HG03442 (cell line): ENCODE data around the gene THAP6.
A peak's percentile ranks its signal among the peaks of the same experiment; 100 is the strongest.
"Not testable (repeated sequence)": the region's sequence is repeated elsewhere in the genome, so short reads cannot be mapped to it uniquely, and the experiment has no call there.

Source experiments
- ATAC-seq: cut with Tn5 transposase; IDR thresholded peaks from one replicate; pipeline ENCODE4 v1.9.1; 2021; ENCODE audit warnings: mild to moderate bottlenecking, moderate library complexity; ENCODE audit not compliant: unreplicated experiment

THAP6 gene, protein sequence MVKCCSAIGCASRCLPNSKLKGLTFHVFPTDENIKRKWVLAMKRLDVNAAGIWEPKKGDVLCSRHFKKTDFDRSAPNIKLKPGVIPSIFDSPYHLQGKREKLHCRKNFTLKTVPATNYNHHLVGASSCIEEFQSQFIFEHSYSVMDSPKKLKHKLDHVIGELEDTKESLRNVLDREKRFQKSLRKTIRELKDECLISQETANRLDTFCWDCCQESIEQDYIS

GRCh38 chr4:75514131-75514948 is at the start of gene THAP6, which contains the start of gene RCHY1:
TSS of gene THAP6 (plus strand) at chr4:75514473. CDS start at chr4:75515453, 980 bp downstream.
TSS of gene RCHY1 (minus strand) at chr4:75514403. CDS start at chr4:75514286, 117 bp downstream.
- peak; percentile 92 for ATAC-seq

- no peak for ATAC-seq
Observed at GRCh38 chr4:75469896-75470295, 44.4 kb upstream of the THAP6 start.

DNA sequence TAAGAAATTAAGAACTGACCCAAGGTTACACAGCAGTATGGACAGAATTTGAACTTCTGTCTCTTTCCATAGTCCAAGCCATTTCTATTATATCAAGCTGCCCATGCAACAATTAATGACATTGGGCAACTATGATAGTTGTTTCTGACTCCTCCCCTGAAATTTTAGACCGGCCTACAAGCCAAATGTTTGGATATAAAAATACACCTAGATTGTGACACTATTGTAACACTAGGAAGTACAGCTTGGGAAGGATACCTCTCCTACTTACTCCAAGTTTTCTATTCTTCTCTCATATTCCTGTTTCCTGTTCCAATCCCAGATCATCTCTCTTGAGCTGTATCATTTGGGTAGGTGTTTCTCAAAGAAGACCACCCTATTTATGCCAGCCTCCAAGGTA is 43.5 kb upstream of the THAP6 start:
- ATAC-seq = no peak

GRCh38 chr4:75477201-75477600 is 37.1 kb upstream of the THAP6 start:
- ATAC-seq = no peak

- ATAC-seq = no peak
Observed at GRCh38 chr4:75484190-75484589, 30.1 kb upstream of the THAP6 start.

GRCh38 chr4:75490155-75490554 is 24.1 kb upstream of the THAP6 start:
- ATAC-seq = no peak

DNA sequence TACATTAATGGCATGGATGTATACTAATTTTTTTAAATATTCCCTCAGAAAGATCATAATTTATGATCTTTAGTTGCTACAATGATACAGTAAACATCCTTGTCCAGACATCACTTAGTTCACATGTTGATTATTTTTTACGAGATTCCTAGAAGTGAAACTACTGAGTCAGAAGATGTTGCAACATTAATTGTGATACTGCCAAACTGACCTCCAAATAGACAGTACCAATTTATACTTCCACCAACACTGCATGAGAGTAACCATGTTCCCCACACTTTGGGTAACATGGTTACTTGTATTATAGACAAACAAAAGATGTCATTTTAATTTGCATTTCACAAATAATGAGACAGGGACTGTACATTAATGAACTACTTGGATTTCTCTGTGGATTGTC is 19.7 kb upstream of the THAP6 start:
- no peak for ATAC-seq

DNA sequence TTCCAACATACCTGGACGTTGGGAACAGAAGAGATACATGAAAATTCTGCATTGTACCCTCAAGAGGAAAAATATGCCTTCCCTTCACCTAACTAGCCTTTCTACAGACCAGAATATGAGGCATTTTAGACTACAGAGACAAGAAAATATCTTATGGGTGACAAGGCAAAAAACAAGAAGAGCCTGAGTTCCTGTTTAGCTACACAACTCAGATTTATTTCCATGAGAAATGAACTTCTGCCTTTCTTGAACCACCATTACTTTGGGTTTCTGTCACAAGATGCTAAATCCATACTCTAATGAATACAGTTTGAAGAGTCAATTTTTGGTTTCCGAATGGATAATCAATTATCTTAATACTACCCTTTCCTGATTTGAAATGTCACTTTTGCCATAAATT is 18.8 kb upstream of the THAP6 start:
- no peak for ATAC-seq

DNA sequence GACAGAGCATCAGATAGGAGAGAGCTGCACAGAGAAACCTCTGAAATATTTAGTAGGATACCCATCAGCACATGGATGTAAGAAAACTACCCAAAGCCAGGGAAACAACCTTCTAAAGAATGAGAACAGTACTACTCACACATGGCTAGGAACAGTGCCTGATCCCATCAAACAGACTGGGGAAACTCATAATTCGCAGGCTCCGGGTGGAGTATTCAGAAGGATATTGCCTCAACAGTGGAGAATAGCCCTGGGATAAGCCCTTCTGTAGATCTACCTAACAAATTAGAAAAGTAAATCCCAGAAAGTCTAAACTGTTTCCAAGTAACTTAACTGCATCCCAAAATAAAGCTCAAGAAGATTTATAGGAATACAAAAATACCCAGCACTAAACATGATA is 17.9 kb upstream of the THAP6 start:
- ATAC-seq = no peak

- no peak for ATAC-seq
Observed at GRCh38 chr4:75497133-75497532, 17.1 kb upstream of the THAP6 start.

DNA sequence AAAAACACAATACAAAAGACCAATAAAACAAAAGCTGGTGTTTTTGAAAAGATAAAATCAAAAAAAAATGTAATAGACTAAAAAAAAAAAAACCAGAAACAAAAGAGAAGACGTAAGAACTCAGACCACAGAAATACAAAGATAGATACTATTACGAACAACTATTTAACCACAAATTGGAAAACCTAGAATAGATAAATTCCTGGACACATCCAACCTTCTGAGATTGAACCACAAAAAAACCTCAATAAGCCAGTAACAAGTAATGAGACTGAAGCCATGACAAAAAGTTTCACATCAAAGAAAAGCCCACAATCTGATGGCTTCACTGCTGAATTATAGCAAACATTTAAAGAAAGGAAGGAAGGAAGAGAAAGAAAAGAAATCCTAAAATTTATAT is 16.2 kb upstream of the THAP6 start:
- no peak for ATAC-seq

DNA sequence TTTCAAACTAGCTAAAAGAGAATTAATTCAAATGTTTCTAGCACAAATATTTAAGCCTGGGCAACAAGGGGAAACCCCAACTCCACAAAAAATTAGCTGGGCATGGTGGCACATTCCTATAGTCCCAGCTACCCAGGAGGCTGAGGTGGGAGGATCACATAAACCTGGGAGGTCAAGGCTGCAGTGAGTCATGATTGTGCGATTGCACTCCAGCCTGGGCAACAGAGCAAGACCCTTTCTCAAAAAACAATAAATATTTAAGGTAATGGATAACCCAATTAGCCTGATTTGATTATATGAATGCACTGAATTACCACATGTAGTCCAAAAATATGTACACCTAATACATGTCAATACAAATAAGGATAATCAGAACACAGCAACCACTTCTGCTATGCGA is 14.4 kb upstream of the THAP6 start:
- no peak for ATAC-seq

GRCh38 chr4:75502671-75503070 is 11.6 kb upstream of the THAP6 start:
- no peak for ATAC-seq

DNA sequence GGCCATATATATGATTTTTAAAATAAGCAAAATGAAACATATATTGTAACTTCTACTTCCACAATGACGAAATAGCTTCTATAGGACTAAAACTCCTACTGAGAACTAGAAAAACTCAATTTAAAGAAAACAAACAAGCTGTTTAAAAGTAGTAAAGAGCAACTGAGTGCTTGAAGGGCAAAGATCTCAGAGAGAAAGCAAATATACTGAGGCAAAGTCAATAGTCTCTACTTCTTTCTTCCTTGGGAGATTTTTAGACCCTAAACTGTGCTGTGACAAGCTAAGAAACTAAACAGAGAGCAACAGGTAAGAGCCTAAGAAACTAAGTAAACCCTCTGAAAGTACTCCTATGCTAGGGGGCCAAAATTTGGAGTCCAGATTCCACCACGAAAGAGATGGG is 8.6 kb upstream of the THAP6 start:
- no peak for ATAC-seq

DNA sequence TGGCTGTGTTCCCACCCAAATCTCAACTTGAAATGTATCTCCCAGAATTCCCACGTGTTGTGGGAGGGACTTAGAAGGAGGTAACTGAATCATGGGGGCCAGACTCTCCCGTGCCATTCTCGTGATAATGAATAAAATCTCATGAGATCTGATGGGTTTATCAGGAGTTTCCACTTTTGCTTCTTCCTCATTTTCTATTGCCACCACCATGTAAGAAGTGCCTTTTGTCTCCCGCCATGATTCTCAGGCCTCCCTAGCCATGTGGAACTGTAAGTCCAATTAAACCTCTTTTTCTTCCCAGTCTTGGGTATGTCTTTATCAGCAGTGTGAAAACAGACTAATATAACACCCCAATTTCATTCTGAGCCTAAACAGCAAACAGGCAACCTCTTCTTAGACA is 4.7 kb upstream of the THAP6 start:
- ATAC-seq = not testable (repeated sequence)

- ATAC-seq = no peak
Observed at GRCh38 chr4:75511841-75512240, 2.4 kb upstream of the THAP6 start.

DNA sequence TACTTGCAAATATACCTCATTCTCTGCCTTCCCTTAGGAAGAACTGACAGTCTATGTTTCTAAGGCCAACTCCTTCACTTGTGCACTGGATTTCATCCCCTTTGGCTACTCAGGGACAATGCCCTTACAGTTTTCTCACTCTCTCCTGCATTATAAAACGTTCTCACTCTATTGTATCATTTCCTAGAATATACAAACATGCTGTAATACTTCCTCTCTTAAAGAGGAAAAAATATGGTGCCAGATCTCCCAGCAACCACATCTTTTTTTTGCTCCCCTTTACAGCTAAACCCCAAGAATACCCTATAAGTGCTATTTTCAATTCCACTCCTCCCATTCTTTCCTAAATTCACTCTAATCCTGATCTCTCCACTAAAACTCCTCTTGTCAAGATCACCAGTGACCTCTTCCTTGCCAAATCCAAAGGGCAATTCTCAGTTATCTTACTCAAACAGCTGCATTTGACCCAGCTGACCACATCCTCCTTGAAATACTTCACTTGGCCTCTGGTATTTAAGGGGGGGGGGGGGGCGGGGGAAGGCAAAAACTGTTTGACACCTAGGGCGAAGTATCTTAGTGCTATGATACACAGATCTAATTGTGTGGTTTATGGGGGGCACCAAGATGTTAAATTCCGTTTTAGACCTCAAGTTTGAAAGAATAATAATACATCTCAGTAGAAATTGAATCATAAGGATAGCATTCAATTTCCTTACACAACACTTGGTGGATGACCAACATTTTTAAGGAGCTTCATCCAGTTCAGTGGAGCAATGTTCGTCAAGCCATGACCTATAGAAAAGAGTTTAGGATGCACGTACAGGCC is 1.7 kb upstream of the THAP6 start:
- ATAC-seq = peak; percentile 12

DNA sequence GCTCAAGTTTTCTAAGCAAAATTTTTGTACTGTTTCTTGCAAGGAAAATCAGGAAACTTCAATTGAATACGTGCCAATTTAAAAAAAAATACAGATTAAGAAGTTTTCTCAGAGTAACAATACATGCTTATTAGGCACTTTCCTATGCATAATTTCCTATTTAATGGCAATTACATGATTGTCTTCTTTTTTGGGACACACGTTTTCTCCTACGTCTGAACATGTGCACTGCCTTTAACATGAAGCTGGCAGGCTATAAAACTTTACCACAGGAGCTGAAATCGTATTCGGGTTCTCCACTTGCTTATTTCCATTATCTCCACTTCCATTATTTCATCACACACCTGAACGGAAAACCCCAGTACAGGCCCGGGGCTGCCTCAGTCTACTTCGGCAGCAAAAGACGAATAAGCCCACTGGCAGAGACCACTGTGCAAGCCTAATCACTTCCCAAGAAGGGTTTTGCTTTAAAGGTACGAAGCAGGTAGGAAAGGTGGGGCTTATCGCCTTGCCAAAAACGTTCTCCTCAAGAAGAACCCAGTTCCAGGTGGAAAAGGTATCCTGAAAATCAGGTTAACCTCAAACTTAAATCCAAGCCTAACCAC is 645 bp upstream of the THAP6 start:
- no peak for ATAC-seq

GRCh38 chr4:75514949-75515612 is 808 bp downstream of the THAP6 start:
- no peak for ATAC-seq

GRCh38 chr4:75516144-75516543 is 1.9 kb downstream of the THAP6 start:
- ATAC-seq = no peak

DNA sequence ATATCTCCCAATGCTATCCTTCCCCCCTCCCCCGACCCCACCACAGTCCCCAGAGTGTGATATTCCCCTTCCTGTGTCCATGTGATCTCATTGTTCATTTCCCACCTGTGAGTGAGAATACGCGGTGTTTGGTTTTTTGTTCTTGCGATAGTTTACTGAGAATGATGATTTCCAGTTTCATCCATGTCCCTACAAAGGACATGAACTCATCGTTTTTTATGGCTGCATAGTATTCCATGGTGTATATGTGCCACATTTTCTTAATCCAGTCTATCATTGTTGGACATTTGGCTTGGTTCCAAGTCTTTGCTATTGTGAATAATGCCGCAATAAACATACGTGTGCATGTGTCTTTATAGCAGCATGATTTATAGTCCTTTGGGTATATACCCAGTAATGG is 5.2 kb downstream of the THAP6 start:
- not testable (repeated sequence) for ATAC-seq
